H1 (cell line): ENCODE measurements around the gene STARD3.
A peak's percentile ranks its signal among the peaks of the same experiment; 100 is the strongest.

Experiments used
- CREB1 ChIP-seq: IDR thresholded peaks from 2 replicates; pipeline ENCODE4 v1.6.1; 2012; ENCODE audit warnings: inconsistent platforms
- YY1 ChIP-seq: IDR thresholded peaks from 2 replicates; pipeline ENCODE4 v1.6.1; 2011; ENCODE audit warnings: low read depth, mild to moderate bottlenecking, low read length
- TF ChIP-seq, protein P1 (sequence below), 3 experiments: IDR thresholded peaks; 1 replicate in 2 of 3; 2 replicates in 1 of 3; pipeline versions ENCODE4 v1.5.1 to v1.6.1; 2011; ENCODE audit warnings: low read length in 3 of 3, mild to moderate bottlenecking in 3 of 3, inconsistent platforms in 2 of 3, low read depth in 1 of 3, moderate library complexity in 1 of 3; ENCODE audit not compliant: insufficient read depth in 1 of 3; ENCODE audit errors: control extremely low read depth in 1 of 3

DNA sequence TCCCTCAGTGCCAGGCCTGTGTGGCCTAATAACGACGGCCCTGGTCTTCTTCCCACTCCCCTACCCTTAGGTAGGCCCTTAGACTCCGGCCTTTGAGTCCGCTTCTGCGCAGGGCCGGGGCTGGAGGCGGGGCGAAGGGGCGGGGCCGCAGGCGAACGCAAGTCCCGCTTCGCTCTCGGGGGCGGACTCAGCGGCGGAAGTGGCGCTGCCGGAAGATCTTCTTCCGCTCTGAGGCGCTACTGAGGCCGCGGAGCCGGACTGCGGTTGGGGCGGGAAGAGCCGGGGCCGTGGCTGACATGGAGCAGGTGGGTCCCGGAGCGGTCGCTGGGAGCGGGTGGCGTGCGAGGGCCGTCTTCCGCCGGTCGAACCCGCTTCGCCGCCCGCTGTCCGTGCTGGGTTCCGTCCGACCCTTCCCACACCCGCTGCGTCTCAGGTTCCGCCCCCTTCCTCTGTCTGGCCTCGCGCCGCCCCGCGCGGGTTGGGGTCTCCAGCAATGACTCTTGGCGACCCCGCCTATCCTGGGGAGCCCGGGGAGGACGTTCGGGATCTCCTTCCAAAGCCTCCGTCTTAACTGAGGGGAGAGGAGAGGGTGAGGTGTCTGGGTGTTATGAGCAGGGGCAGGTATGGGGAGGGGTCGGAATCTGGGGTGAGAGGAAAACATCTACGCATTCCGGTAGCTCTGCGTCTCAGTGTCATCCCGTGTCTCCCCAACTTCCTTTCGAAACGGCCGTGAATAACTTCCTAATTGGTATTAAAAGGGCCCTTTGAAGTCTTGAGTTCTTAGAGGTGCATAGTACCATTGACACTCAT is at the start of gene STARD3:
- no peak; the same call in 1 of the 2 replicates for TF ChIP-seq CREB1
- TF ChIP-seq, protein P1, sequence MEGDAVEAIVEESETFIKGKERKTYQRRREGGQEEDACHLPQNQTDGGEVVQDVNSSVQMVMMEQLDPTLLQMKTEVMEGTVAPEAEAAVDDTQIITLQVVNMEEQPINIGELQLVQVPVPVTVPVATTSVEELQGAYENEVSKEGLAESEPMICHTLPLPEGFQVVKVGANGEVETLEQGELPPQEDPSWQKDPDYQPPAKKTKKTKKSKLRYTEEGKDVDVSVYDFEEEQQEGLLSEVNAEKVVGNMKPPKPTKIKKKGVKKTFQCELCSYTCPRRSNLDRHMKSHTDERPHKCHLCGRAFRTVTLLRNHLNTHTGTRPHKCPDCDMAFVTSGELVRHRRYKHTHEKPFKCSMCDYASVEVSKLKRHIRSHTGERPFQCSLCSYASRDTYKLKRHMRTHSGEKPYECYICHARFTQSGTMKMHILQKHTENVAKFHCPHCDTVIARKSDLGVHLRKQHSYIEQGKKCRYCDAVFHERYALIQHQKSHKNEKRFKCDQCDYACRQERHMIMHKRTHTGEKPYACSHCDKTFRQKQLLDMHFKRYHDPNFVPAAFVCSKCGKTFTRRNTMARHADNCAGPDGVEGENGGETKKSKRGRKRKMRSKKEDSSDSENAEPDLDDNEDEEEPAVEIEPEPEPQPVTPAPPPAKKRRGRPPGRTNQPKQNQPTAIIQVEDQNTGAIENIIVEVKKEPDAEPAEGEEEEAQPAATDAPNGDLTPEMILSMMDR (IDR thresholded peaks at IDR 0.05; ENCODE audit: control extremely low read depth in 1 of 3, insufficient read depth in 1 of 3, low read depth in 1 of 3, low read length in 3 of 3), result peak in 2 of 3 experiments; percentile 18 to 32; a peak in 3 of 4 replicates
- TF ChIP-seq YY1, result no peak; the same call in 1 of the 2 replicates
